Activated CD4-positive, alpha-beta memory T cell treated with anti-CD3 and anti-CD28 coated beads for 36 hours (primary cell): ENCODE measurements around the gene OTUD6A. TPM values are rescaled to one million over a fixed set of nuclear protein-coding genes. Genes with fewer than 3 reads are reported as not detected.
A peak's percentile ranks its signal among the peaks of the same experiment; 100 is the strongest.
"Not testable (repeated sequence)": the region's sequence is repeated elsewhere in the genome, so short reads cannot be mapped to it uniquely, and the experiment has no call there.

Experiments used
- CTCF ChIA-PET: fragments of 350-600 bp; sonication (Branson Sonifier 250); formaldehyde crosslinking; loops from one replicate; lab custom pipeline; 2021; ENCODE audit warnings: antibody characterized with exemption, inconsistent platforms; lab: Charles Lee
- POLR2A ChIA-PET: fragments of 350-600 bp; sonication (Branson Sonifier 250); formaldehyde crosslinking; loops from one replicate; lab custom pipeline; 2021; ENCODE audit warnings: antibody characterized with exemption; lab: Charles Lee
- DNase-seq: peaks from one replicate; pipeline ENCODE4 v3.0.0-alpha.2; 2020
- H3K27ac Mint-ChIP-seq: one replicate; pipeline ENCODE4 v1.8.0; 2021; ENCODE audit warnings: mixed read lengths
- H3K27me3 Mint-ChIP-seq: one replicate; pipeline ENCODE4 v1.8.0; 2021; ENCODE audit warnings: mixed read lengths
- H3K36me3 Mint-ChIP-seq: one replicate; pipeline ENCODE4 v1.8.0; 2021; ENCODE audit warnings: mixed read lengths
- H3K4me1 Mint-ChIP-seq: one replicate; pipeline ENCODE4 v1.8.0; 2021; ENCODE audit warnings: low read depth, mixed read lengths
- H3K4me3 Mint-ChIP-seq: one replicate; pipeline ENCODE4 v1.8.0; 2021; ENCODE audit warnings: mild to moderate bottlenecking, mixed read lengths
- H3K9me3 Mint-ChIP-seq: one replicate; pipeline ENCODE4 v1.8.0; 2021; ENCODE audit warnings: mixed read lengths
- intact Hi-C: fragments of 100-400 bp; cut with micrococcal nuclease; formaldehyde crosslinking; loops from one replicate; pipeline ENCODE4 v1.15.1; 2023
- microRNA-seq: library from miRNA; unstranded; fragments of <30 nt; microRNA quantifications from one replicate; pipeline ENCODE4 v1.2.0, GENCODE V29; 2022; ENCODE audit warnings: borderline number of aligned reads, borderline microRNAs expressed, borderline replicate concordance
- total RNA-seq, 2 experiments: library from RNA; stranded (reverse); gene quantifications; one replicate each; pipeline ENCODE4 v1.2.3, GENCODE V29; 2021

OTUD6A gene
- total RNA-seq, 2 experiments from 2014 or later = not detected

DNA sequence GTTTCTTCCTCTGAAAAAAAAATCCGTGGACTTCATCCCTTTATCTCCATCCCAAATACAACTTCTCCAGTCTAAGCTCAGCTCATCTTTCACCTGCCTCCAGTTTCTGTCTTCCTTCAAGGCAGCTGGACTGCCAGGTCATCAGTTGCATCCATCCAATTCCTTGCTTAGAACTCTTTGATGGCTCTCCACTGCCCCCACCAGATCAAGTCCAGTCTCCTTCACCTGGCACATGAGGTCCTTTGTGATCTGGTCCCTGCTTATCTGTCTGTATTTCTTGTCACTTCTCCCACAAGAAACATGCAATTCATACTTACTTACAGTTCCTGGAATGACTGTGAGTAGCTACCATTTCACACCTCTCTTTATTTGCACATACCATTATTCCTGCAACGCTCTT is 33.8 kb downstream of the OTUD6A start:
- Mint-ChIP-seq H3K36me3 (no peaks in the 10 kb centered on the region), H3K4me3 (no peak overlapping the region), H3K27me3 (peaks cover 5% of the 10 kb centered on the region), H3K9me3 (no peaks in the 10 kb centered on the region), H3K4me1 (no peaks in the 10 kb centered on the region), H3K27ac (no peak overlapping the region)
- CTCF ChIA-PET = interaction anchor here (1.1 to 5.0 kb wide), 6 partner anchors 10 to 672 kb away, joined by 3 to 33 read pairs (median 7); no protein-coding TSS in a partner anchor
- DNase-seq = no peak
- POLR2A ChIA-PET = no interaction called here
- intact Hi-C loops = loop anchor here (2.0 kb wide), 3 partner anchors 63 to 603 kb away; no protein-coding TSS in a partner anchor

DNA sequence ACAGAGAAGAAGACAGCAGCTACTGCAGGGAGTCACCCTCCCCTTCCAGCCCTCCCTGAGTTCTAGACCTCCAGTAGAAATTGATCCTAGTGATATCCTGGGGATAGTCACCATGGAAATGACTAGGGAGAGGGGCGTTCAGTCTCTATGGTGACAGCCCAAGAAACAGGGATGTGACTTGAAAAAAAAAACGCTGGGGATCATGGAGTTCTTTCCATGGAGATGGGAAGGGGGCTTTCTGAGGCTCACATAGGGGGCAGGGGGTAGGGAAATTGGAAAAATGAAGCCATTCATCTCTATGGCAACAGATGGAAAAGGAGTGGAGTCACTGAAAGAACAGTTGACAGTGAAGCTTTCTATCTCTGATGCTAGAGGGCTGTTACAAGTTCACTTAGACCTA is 43.0 kb downstream of the OTUD6A start:
- H3K9me3 Mint-ChIP-seq = no peaks in the 10 kb centered on the region
- no peak overlapping the region for H3K27ac Mint-ChIP-seq
- no peak overlapping the region for H3K4me3 Mint-ChIP-seq
- ChIA-PET POLR2A (no interaction called here), CTCF (no interaction called here)
- H3K27me3 Mint-ChIP-seq = no peaks in the 10 kb centered on the region
- no peaks in the 10 kb centered on the region for H3K36me3 Mint-ChIP-seq
- intact Hi-C loops = no loop called here
- no peak for DNase-seq
- H3K4me1 Mint-ChIP-seq = no peaks in the 10 kb centered on the region

DNA sequence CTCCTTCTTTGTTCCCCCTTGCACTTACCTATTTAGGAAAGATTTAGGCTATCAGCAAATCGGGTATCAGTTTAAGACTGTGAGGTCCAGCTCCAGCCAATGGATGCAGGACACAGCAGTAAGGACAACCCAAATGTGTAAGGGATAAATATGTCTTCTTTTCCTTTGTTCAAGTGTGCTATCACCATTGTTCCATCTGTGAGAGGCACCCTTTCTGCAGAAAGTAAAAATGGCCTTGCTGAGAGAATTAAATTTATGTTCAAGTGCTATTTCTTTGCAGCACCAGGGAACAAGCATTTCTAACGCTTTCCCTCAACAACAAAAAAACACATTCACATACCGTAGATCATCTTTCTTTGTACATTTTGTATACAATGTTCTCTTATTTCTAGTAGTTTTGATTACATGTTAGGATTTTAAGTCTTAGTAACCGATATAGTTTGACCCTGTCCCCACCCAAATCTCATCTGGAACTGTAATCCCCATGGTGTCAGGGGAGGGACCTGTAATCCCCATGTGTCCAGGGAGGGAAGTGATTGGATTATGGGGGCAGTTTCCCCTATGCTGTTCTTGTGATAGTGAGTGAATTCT is 49.3 kb downstream of the OTUD6A start:
- CTCF ChIA-PET, H3K4me3 Mint-ChIP-seq, intact Hi-C loops, H3K36me3 Mint-ChIP-seq, DNase-seq, POLR2A ChIA-PET, H3K4me1 Mint-ChIP-seq, H3K27me3 Mint-ChIP-seq, H3K27ac Mint-ChIP-seq: not testable (repeated sequence)
- peaks cover 15% of the 10 kb centered on the region for H3K9me3 Mint-ChIP-seq

Small RNA genes lying within 50 kb of the gene (microRNA-seq; reads per million reads assigned to microRNA genes)
- 7.1 reads per million, percentile 27 among the genes with 10 or more reads in this experiment for gene MIR676

Other genes starting within 250 kb of the OTUD6A start
- not detected for gene AWAT2, start 12.5 kb upstream of the OTUD6A start, total RNA-seq
- gene IGBP1, start 71.0 kb downstream of the OTUD6A start, total RNA-seq = 10 to 100 TPM; 50.8 to 51.5 TPM
- not detected for gene DGAT2L6, start 115.0 kb downstream of the OTUD6A start, total RNA-seq
- not detected for gene AWAT1, start 172.2 kb downstream of the OTUD6A start, total RNA-seq
- under 1 TPM in 1 of 2 experiments, not detected in 1; 0.17 TPM for gene P2RY4, start 197.7 kb downstream of the OTUD6A start, total RNA-seq
- gene ARR3, start 205.9 kb downstream of the OTUD6A start, total RNA-seq = not detected
- gene RAB41, start 219.7 kb downstream of the OTUD6A start, total RNA-seq = not detected
- gene PDZD11, start 227.5 kb downstream of the OTUD6A start, total RNA-seq = 10 to 100 TPM; 25.9 to 28.1 TPM
- gene KIF4A, start 227.6 kb downstream of the OTUD6A start, total RNA-seq = 10 to 100 TPM; 26.4 to 28.3 TPM